ENCODE results near the gene NEUROD2.

NEUROD2 gene

DNA sequence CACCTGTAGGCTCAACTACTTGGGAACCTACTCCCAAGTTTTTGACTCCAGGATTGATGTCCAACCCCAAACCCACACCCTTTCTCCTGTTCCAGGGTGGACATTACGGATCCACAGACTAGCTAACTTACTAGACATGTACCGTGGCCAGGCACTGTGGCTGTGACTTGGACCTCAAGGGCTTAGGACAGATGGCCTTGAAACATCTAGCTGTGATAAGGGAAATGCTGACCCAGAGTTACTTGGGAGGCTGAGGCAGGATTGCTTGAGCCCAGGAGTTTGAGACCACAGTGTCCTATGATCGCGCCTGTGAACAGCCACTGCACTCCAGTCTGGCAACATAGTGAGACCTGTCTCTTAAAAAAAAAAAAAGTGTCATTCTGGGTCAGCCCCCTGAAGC is 33.4 kb upstream of the NEUROD2 start:
- TF ChIP-seq, protein P1, sequence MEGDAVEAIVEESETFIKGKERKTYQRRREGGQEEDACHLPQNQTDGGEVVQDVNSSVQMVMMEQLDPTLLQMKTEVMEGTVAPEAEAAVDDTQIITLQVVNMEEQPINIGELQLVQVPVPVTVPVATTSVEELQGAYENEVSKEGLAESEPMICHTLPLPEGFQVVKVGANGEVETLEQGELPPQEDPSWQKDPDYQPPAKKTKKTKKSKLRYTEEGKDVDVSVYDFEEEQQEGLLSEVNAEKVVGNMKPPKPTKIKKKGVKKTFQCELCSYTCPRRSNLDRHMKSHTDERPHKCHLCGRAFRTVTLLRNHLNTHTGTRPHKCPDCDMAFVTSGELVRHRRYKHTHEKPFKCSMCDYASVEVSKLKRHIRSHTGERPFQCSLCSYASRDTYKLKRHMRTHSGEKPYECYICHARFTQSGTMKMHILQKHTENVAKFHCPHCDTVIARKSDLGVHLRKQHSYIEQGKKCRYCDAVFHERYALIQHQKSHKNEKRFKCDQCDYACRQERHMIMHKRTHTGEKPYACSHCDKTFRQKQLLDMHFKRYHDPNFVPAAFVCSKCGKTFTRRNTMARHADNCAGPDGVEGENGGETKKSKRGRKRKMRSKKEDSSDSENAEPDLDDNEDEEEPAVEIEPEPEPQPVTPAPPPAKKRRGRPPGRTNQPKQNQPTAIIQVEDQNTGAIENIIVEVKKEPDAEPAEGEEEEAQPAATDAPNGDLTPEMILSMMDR (IDR thresholded peaks at IDR 0.05; ENCODE audit: insufficient read depth, low read depth, low read length, missing control alignments) = no peak
- no peak for DNase-seq (ENCODE audit: low read depth)
- H3K4me3 ChIP-seq (ENCODE audit: low read depth, low read length) = no peak overlapping the region

- no peak overlapping the region for H3K4me3 ChIP-seq (ENCODE audit: low read depth, low read length)
- DNase-seq (ENCODE audit: low read depth) = no peak
- TF ChIP-seq, protein P1 (IDR thresholded peaks at IDR 0.05; ENCODE audit: insufficient read depth, low read depth, low read length, missing control alignments) = no peak
Measured at GRCh38 chr17:39640591-39641031, 32.9 kb upstream of the NEUROD2 start.

DNA sequence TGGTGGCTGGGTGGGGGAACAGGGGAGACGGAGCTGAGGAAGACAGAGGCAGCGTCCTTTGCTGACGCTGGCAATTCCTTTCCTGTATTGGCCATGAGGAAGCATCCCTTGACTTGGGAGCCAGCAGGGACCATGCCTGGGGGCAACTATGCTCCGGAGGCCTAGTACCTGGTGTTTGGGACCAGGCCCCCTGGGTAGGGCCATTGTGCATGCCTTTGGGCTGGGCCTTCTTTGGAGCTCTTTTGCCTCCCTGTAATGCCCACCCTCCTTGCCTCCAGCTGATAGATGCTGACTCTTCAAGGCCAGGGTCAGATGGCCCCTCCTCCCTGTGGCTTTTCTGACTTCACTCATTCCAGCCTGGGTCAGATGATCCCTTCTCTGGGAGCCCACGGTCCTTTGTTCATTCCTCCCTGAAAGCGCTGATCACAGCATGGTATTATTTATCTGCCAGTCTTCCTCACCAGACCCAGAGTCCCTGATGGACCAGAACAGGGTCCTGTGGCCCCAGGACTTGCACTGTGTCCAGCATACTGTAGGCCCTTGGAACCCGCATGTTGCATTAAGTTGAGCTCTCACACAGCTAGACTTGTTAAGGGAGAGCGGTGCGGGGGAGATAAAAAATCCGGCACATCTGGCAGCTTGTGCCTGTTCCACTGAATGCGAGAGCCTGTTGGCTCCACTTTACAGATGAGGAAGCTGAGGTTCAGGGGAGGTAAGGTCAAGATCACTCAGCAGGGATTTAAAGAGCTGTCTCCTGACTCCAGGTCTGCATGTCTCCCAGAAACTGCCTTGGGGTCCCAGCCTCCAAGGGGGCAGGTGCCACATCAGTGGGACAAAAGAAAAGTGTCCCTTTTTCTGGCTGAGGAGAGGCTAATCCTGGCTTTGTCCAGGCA is 32.1 kb upstream of the NEUROD2 start:
- TF ChIP-seq, protein P1 (IDR thresholded peaks at IDR 0.05; ENCODE audit: insufficient read depth, low read depth, low read length, missing control alignments) = no peak
- DNase-seq (ENCODE audit: low read depth) = no peak
- no peak overlapping the region for H3K4me3 ChIP-seq (ENCODE audit: low read depth, low read length)

DNA sequence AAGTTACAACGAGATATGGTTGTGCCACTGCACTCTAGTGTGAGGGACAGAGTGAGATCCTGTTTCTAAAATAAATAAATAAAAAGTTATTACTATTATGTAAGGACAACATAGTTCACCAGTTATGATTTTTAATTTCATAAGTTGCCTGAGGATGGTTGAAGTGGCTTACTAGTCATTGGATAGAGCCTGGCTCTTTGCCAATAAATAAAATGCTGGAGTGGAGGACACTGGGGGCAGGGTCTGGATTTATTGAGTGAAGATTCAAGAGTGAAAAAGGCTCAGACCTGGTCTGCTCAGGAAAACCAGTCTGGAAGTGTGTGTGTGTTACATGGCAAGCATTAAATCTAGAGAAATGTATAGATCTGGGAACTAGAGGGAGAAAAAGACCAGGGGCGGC is 31.3 kb upstream of the NEUROD2 start:
- H3K4me3 ChIP-seq (ENCODE audit: low read depth, low read length) = no peak overlapping the region
- no peak for DNase-seq (ENCODE audit: low read depth)
- TF ChIP-seq, protein P1 (IDR thresholded peaks at IDR 0.05; ENCODE audit: insufficient read depth, low read depth, low read length, missing control alignments) = no peak

GRCh38 chr17:39638317-39638716 is 30.6 kb upstream of the NEUROD2 start:
- peak overlapping the region; percentile 90 for H3K4me3 ChIP-seq (ENCODE audit: low read depth, low read length)
- no peak for DNase-seq (ENCODE audit: low read depth)
- TF ChIP-seq, protein P1 (IDR thresholded peaks at IDR 0.05; ENCODE audit: insufficient read depth, low read depth, low read length, missing control alignments) = no peak

DNA sequence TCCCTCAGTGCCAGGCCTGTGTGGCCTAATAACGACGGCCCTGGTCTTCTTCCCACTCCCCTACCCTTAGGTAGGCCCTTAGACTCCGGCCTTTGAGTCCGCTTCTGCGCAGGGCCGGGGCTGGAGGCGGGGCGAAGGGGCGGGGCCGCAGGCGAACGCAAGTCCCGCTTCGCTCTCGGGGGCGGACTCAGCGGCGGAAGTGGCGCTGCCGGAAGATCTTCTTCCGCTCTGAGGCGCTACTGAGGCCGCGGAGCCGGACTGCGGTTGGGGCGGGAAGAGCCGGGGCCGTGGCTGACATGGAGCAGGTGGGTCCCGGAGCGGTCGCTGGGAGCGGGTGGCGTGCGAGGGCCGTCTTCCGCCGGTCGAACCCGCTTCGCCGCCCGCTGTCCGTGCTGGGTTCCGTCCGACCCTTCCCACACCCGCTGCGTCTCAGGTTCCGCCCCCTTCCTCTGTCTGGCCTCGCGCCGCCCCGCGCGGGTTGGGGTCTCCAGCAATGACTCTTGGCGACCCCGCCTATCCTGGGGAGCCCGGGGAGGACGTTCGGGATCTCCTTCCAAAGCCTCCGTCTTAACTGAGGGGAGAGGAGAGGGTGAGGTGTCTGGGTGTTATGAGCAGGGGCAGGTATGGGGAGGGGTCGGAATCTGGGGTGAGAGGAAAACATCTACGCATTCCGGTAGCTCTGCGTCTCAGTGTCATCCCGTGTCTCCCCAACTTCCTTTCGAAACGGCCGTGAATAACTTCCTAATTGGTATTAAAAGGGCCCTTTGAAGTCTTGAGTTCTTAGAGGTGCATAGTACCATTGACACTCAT is 29.4 kb upstream of the NEUROD2 start, which contains the start of gene STARD3:
STARD3 (plus strand) TSS at position 218 of the 810 bp plus-strand sequence. CDS start 16,388 bp downstream, outside the sequence.
- TF ChIP-seq, protein P1 (IDR thresholded peaks at IDR 0.05; ENCODE audit: insufficient read depth, low read depth, low read length, missing control alignments) = no peak
- H3K4me3 ChIP-seq (ENCODE audit: low read depth, low read length) = peak within 1 kb of the TSS; percentile 90
- peak; percentile 94 for DNase-seq (ENCODE audit: low read depth)

All from GM12865 (cell line).